Subcutaneous abdominal adipose tissue (tissue), 5 donors: Measurements from ENCODE around the gene SPOCK3.
"Not testable (repeated sequence)": the region's sequence is repeated elsewhere in the genome, so short reads cannot be mapped to it uniquely, and the experiment has no call there.

Experiments
- H3K27ac ChIP-seq: one replicate; pipeline ENCODE4 v1.7.0; 2013; ENCODE audit warnings: low read depth, mild to moderate bottlenecking, inconsistent platforms, low read length, moderate library complexity
- H3K27me3 ChIP-seq, 5 donors: one replicate each; pipeline ENCODE4 v1.7.0; 2013; ENCODE audit warnings: low read length in 5 of 5, inconsistent platforms in 1 of 5; ENCODE audit not compliant: control insufficient read depth in 5 of 5, insufficient read depth in 4 of 5
- H3K36me3 ChIP-seq, 5 donors: one replicate each; pipeline ENCODE4 v1.7.0; 2013; ENCODE audit warnings: low read length in 5 of 5; ENCODE audit not compliant: control insufficient read depth in 5 of 5, insufficient read depth in 5 of 5
- H3K4me1 ChIP-seq, 5 donors: one replicate each; pipeline ENCODE4 v1.7.0; 2013; ENCODE audit warnings: low read length in 5 of 5, mild to moderate bottlenecking in 3 of 5, moderate library complexity in 1 of 5; ENCODE audit not compliant: control insufficient read depth in 5 of 5, insufficient read depth in 5 of 5
- H3K4me3 ChIP-seq, 5 donors: one replicate each; pipeline ENCODE4 v1.7.0; 2013; ENCODE audit warnings: low read length in 5 of 5, low read depth in 1 of 5
- H3K9ac ChIP-seq, 5 donors: one replicate each; pipeline ENCODE4 v1.7.0; 2013; ENCODE audit warnings: low read length in 5 of 5, mild to moderate bottlenecking in 4 of 5, moderate library complexity in 3 of 5
- H3K9me3 ChIP-seq, 5 donors: one replicate each; pipeline ENCODE4 v1.7.0; 2013; ENCODE audit warnings: low read length in 5 of 5; ENCODE audit not compliant: control insufficient read depth in 5 of 5
- donor health status: healthy.
- donor health status: healthy.
- donor health status: healthy.
- donor health status: healthy.
- donor health status: healthy.

The SPOCK3 gene

GRCh38 chr4:166850398-166850797 is 383.9 kb downstream of the SPOCK3 start:
- H3K4me3 ChIP-seq, H3K9ac ChIP-seq, H3K36me3 ChIP-seq, H3K4me1 ChIP-seq, H3K27ac ChIP-seq, H3K9me3 ChIP-seq, H3K27me3 ChIP-seq: not testable (repeated sequence)

GRCh38 chr4:166846939-166847338 is 387.4 kb downstream of the SPOCK3 start:
- H3K9ac ChIP-seq = no peak overlapping the region

GRCh38 chr4:166842795-166843261 is 391.5 kb downstream of the SPOCK3 start:
- no peak overlapping the region for H3K4me3 ChIP-seq
- no peaks in the 10 kb centered on the region for H3K36me3 ChIP-seq
- no peak overlapping the region for H3K9ac ChIP-seq
- H3K9me3 ChIP-seq = peaks cover 0 to 13% (median 0%) of the 10 kb centered on the region in 5 donors
- H3K27me3 ChIP-seq = no peaks in the 10 kb centered on the region
- no peak overlapping the region for H3K27ac ChIP-seq
- no peaks in the 10 kb centered on the region for H3K4me1 ChIP-seq

More at GRCh38 chr4:166846939-166847338, 387.4 kb downstream of the SPOCK3 start:
- H3K36me3 ChIP-seq = no peaks in the 10 kb centered on the region
- H3K27ac ChIP-seq = no peak overlapping the region
- no peaks in the 10 kb centered on the region for H3K27me3 ChIP-seq
- no peaks in the 10 kb centered on the region for H3K4me1 ChIP-seq
- H3K4me3 ChIP-seq = no peak overlapping the region
- H3K9me3 ChIP-seq = peaks cover 0 to 9% (median 0%) of the 10 kb centered on the region in 5 donors

- Histone ChIP-seq H3K4me1 (no peaks in the 10 kb centered on the region), H3K27ac (no peak overlapping the region), H3K27me3 (no peaks in the 10 kb centered on the region), H3K36me3 (no peaks in the 10 kb centered on the region), H3K4me3 (no peak overlapping the region), H3K9ac (no peak overlapping the region), H3K9me3 (peaks cover 0 to 13% (median 0%) of the 10 kb centered on the region in 5 donors)
Observed at GRCh38 chr4:166839615-166840251, 394.6 kb downstream of the SPOCK3 start.

- no peak overlapping the region for H3K27ac ChIP-seq
Observed at GRCh38 chr4:166838975-166839614, 395.2 kb downstream of the SPOCK3 start.

GRCh38 chr4:166836865-166837264 is 397.4 kb downstream of the SPOCK3 start:
- Histone ChIP-seq H3K9me3 (peaks cover 0 to 10% (median 3%) of the 10 kb centered on the region in 5 donors), H3K4me1 (no peaks in the 10 kb centered on the region), H3K4me3 (no peak overlapping the region), H3K27me3 (no peaks in the 10 kb centered on the region), H3K9ac (no peak overlapping the region), H3K27ac (no peak overlapping the region), H3K36me3 (no peaks in the 10 kb centered on the region)

More at GRCh38 chr4:166838975-166839614, 395.2 kb downstream of the SPOCK3 start:
- H3K4me1 ChIP-seq = no peaks in the 10 kb centered on the region
- H3K4me3 ChIP-seq = no peak overlapping the region
- H3K9me3 ChIP-seq = peaks cover 0 to 13% (median 0%) of the 10 kb centered on the region in 5 donors
- H3K9ac ChIP-seq = no peak overlapping the region
- no peaks in the 10 kb centered on the region for H3K27me3 ChIP-seq
- no peaks in the 10 kb centered on the region for H3K36me3 ChIP-seq

- Histone ChIP-seq H3K27me3 (no peaks in the 10 kb centered on the region), H3K36me3 (no peaks in the 10 kb centered on the region), H3K9me3 (peaks cover 0 to 7% (median 0%) of the 10 kb centered on the region in 5 donors), H3K9ac (no peak overlapping the region), H3K27ac (no peak overlapping the region), H3K4me1 (no peaks in the 10 kb centered on the region), H3K4me3 (no peak overlapping the region)
Observed at GRCh38 chr4:166827629-166828028, 406.7 kb downstream of the SPOCK3 start.

- Histone ChIP-seq H3K27ac (no peak overlapping the region), H3K9me3 (peaks cover 0 to 4% (median 0%) of the 10 kb centered on the region in 5 donors)
Observed at GRCh38 chr4:166827167-166827566, 407.1 kb downstream of the SPOCK3 start.

GRCh38 chr4:166823848-166824247 is 410.4 kb downstream of the SPOCK3 start:
- Histone ChIP-seq H3K4me1 (no peaks in the 10 kb centered on the region), H3K27ac (no peak overlapping the region), H3K9ac (no peak overlapping the region), H3K27me3 (no peaks in the 10 kb centered on the region), H3K9me3 (peaks cover 0 to 4% (median 0%) of the 10 kb centered on the region in 5 donors), H3K36me3 (no peaks in the 10 kb centered on the region), H3K4me3 (no peak overlapping the region)

More at GRCh38 chr4:166827167-166827566, 407.1 kb downstream of the SPOCK3 start:
- Histone ChIP-seq H3K36me3 (no peaks in the 10 kb centered on the region), H3K9ac (no peak overlapping the region), H3K4me3 (no peak overlapping the region), H3K4me1 (no peaks in the 10 kb centered on the region), H3K27me3 (no peaks in the 10 kb centered on the region)

- Histone ChIP-seq H3K4me3 (no peak overlapping the region), H3K36me3 (no peaks in the 10 kb centered on the region), H3K9ac (no peak overlapping the region), H3K4me1 (no peaks in the 10 kb centered on the region), H3K9me3 (peaks cover 0 to 4% (median 0%) of the 10 kb centered on the region in 5 donors), H3K27me3 (no peaks in the 10 kb centered on the region), H3K27ac (no peak overlapping the region)
Observed at GRCh38 chr4:166823126-166823525, 411.2 kb downstream of the SPOCK3 start.
